Superior temporal gyrus (tissue), 1 donor: ENCODE measurements around the gene PNPLA2.
A peak's percentile ranks its signal among the peaks of the same experiment; 100 is the strongest.

Experiments
- DNase-seq: peaks from one replicate; pipeline ENCODE4 v3.0.0-alpha.2; 2016; ENCODE audit errors: extremely low spot score

The PNPLA2 gene

DNA sequence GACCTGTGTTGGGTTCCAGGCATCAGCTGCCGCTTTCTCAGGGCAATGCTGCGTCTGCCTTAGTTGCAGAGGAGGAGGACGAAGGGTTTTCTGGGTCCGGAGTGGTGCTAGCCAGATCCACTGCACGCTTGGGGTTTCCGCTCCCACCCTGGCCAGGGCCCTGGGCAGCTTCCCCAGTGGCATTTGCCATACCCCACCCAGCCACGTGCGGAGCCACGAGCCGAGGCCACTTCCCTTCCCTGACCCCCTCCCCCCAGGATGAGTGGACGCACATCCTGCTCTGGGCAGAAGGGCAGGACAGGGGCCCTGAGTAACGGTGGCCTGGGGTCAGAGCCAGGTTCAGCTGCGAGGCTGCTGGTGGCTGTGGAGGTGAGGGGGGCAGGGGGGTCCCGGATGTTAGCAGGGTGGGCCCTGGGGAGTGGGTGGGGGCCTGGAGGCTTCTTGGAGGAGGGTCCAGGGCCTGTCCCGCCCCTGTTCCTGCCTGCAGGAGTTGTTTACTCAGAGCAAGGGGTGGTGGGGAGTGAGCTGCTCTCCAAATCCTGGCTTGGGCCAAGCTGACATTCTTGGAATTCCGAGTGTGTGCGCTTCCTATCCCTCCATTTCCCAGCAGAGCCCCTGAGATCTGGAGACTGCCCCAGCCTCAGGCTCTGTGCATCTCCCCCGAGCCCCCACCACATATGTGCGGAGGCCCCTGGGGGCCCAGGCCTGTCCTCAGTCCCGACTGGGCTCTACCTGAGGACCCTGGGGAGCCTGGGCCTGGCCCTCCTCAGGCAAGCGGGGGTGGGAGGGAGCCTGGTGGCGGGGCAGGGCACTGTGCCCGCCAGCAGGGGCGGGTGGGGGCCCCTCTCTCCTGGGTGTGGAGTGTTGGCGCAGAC lies 25.3 kb downstream of the PNPLA2 start:
- no peak for DNase-seq

- no peak for DNase-seq
Measured at GRCh38 chr11:844693-845644, 26.3 kb downstream of the PNPLA2 start.

DNA sequence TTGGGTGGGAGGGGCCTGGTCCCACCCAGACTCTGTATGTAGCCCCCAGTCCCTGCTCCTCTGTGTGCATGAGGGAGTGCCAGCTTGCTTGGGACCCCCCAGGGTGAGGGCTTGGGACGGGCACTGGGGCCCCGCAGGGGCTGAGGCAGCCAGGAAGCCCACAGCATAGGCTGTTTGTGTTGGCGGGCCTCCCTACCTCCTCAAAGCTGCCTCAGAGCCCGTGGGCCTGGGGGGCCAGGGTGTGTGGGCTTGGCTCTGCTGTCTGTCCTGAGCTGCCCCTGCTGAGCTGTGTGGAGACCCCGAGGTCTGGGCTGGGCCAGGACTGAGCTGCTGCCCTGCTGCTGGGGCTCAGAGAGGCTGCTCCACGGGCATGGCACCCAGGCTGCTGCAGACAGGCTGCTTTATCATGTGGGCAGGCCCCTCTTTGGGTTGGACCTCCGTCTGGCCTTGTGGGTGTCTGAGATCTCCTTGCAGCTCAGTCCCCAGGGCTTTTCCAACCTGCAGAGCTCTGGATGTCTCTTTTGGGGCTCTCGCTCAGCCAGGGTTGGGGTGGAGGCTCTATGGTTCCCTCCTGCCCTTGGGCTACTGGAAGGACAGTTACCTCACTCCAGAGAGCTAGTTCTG lies 27.3 kb downstream of the PNPLA2 start:
- no peak for DNase-seq

GRCh38 chr11:846496-847098 lies 27.9 kb downstream of the PNPLA2 start:
- DNase-seq: no peak

DNA sequence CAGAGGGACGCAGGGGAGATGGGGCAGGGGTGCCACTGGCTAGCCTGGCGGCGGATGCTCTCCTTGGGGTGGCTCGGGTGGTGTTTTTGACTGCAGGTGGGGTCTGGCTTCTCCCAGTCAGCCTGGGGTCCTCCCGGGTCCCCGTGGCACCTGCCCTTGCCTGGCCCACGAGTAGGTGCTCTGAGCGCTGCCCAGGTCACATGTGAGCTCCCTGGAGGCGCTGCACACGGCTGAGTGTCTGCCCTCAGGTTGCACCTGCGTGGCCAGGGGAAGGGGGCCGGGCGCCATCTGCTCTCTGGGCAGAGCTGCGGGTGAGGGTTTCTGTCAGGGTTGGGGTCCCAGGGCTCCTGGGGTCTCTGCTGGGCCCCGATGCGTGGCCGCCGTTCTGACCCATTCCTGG lies 29.2 kb downstream of the PNPLA2 start:
- no peak for DNase-seq

- DNase-seq: peak; percentile 22
Measured at GRCh38 chr11:848380-848931, 29.7 kb downstream of the PNPLA2 start.

- DNase-seq: no peak
Measured at GRCh38 chr11:849104-849824, 30.6 kb downstream of the PNPLA2 start.

GRCh38 chr11:849951-850774 lies 31.4 kb downstream of the PNPLA2 start:
- DNase-seq: no peak

GRCh38 chr11:850775-851763 lies 32.4 kb downstream of the PNPLA2 start:
- DNase-seq: no peak

- no peak for DNase-seq
Measured at GRCh38 chr11:852762-853161, 34.0 kb downstream of the PNPLA2 start.

DNA sequence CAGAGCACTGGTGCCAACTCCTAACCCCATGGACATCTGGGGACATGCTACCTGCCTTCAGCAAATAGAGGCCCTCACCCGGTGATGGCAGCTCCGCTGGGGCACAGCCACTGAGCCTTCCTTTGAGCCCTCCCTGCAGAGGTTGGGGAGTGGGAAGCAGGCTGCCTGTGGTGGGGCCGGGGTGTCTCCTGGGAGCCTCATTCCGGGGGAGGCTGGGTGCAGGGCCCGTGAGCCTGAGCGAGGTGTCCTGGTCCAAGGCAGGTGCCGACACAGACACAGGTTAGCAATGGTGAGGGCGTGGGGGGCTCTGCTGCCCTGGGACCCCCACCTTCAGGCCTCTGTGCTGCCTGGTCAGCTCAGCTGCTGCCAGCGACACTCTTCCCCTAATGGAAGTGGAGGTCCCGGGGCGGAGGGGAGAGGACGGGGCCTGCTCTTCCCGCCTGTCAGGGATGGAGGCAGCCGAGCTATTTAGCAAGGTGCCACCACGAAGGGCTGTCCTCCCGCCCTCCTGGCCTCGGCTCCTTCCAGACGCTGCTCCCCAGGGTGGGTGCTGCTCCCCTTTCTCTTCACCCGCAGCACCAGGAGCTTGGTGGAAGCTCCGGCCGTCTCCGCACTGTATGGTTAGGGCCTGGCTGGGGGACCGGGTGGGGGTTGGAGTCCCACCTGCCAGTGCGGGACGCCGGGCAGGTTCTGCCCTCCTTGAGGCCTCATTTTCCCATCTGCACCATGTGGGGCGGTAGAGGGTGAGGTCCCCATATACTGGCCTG lies 35.2 kb downstream of the PNPLA2 start:
- DNase-seq: no peak

DNA sequence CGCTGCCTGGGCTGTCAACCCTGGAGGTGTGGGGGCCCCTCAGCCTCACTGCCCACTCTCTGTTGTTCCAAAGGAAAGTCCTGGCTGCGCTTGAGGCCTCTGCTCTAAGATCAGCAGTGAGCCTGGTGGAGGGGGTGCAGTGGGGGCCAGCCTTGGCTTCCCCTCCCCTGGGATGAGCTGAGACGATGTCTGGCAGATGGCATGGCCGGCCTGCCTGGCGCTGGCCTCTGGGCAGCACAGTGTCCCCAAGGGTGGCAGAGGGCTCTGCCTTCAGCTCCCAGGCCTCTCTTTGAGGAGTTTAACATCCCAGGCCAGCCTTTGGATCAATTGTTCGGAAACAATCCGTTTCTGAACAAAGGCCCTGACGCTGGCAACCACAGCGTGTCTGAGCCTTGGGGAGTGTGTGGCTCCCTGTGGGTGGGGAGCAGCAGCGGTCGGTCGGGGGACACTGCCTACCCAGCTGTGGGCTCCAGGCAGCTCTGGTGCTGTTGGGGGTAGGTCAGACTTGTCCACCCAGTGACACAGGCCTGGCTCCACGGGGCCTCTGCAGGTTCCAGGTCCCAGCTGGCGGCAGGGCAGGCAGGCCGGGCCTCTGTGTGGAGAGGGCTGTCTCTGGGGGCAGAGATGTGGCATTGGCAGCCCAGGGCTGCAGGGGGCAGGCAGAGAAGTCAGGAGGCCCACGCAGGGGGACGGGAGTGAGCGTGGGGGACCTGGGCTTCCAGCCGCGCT lies 36.1 kb downstream of the PNPLA2 start:
- DNase-seq: no peak

DNA sequence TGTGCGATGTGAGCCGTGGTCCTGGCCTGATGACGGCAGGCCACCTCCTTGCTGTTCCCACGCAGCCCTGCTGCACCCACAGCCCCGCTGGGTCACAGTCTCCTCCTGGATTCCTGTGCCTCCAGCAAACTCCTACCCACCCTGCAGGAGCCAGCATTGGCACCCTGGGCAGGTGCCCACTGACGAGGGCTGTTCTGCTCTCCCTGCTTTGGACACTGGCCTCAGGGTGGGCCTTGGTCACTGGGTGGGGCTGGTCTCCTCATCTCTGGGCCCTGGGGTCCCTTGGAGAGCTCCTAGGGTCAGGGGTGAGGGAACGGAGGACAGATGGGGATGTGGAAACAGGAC lies 36.6 kb downstream of the PNPLA2 start:
- DNase-seq: no peak

GRCh38 chr11:855796-856195 lies 37.1 kb downstream of the PNPLA2 start:
- DNase-seq: no peak

- DNase-seq: no peak
Measured at GRCh38 chr11:856397-856796, 37.7 kb downstream of the PNPLA2 start.

DNA sequence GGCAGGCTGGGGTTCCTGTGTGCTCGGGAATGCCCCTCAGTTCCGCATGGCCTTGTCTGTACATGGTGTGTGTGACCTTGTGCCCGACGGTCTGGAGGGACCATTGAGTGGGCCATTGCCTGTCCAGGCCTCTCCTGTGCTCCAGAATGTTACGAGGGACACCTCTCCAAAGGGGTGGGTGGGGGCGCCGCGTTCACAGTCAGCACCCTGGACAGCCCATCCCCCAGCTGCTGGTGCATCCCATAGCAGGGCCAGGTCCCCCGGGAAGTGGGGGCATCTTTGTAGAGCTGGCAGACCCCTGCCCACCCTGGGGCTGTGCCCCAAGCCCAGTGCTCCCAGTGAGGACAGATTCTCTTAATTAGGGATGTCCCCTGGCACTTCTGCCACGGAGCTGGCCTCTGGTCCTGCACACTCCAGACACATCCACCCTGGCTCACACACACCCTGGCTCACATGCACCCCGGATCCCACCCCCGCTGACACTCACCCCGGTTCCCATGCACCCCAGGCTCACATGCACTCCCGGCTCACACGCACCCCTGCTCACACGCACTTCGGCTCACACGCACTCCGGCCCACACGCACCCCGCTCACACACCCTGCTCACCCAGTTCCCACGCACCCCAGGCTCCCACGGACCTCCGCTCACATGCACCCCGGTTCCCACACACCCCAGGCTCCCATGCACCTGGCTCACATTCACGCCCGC lies 39.5 kb downstream of the PNPLA2 start:
- DNase-seq: no peak
